Neutrophil (primary cell): ENCODE results near the gene CD28.

ENCODE experiments used
- H3K27ac ChIP-seq: fragments of 200-600 bp; sonication (generic); 2 replicates; pipeline ENCODE4 v1.5.1; 2016; ENCODE audit warnings: mild to moderate bottlenecking, moderate library complexity
- H3K27me3 ChIP-seq: fragments of 200-600 bp; sonication (generic); 2 replicates; pipeline ENCODE4 v1.6.0; 2016; ENCODE audit warnings: mild to moderate bottlenecking
- H3K36me3 ChIP-seq: fragments of 200-600 bp; sonication (generic); 2 replicates; pipeline ENCODE4 v1.5.1; 2017
- H3K4me1 ChIP-seq, 2 experiments: fragments of 200-600 bp in 1 of 2; sonication (generic) in 1 of 2; 1 replicate in 1 of 2; 2 replicates in 1 of 2; pipeline versions ENCODE4 v1.5.1 to v1.6.1; 2013 to 2016; ENCODE audit warnings: low read depth in 1 of 2, low read length in 1 of 2, mild to moderate bottlenecking in 1 of 2, moderate library complexity in 1 of 2; ENCODE audit not compliant: control insufficient read depth in 1 of 2, insufficient read depth in 1 of 2
- H3K4me3 ChIP-seq, 2 experiments: fragments of 200-600 bp in 1 of 2; sonication (generic) in 1 of 2; 1 replicate in 1 of 2; 2 replicates in 1 of 2; pipeline ENCODE4 v1.5.1; 2013 to 2016; ENCODE audit warnings: low read depth in 1 of 2, low read length in 1 of 2, mild to moderate bottlenecking in 1 of 2, moderate library complexity in 1 of 2
- H3K9me3 ChIP-seq: fragments of 200-600 bp; sonication (generic); 2 replicates; pipeline ENCODE4 v1.5.1; 2016
- CTCF ChIP-seq: fragments of 200-600 bp; sonication (generic); IDR thresholded peaks from 2 replicates; pipeline ENCODE4 v1.5.1; 2016; ENCODE audit warnings: antibody characterized with exemption

CD28 gene

GRCh38 chr2:203681978-203682377 lies 24.5 kb upstream of the CD28 start:
- Histone ChIP-seq H3K27me3 (no peaks in the 10 kb centered on the region), H3K27ac (no peak overlapping the region), H3K4me3 (no peak overlapping the region), H3K36me3 (no peaks in the 10 kb centered on the region), H3K9me3 (no peaks in the 10 kb centered on the region), H3K4me1 (no peaks in the 10 kb centered on the region)
- no peak for TF ChIP-seq CTCF

- H3K36me3 ChIP-seq: no peaks in the 10 kb centered on the region
- H3K27me3 ChIP-seq: no peaks in the 10 kb centered on the region
- no peak for TF ChIP-seq CTCF
- H3K27ac ChIP-seq: no peak overlapping the region
- no peak overlapping the region for H3K4me3 ChIP-seq
- H3K4me1 ChIP-seq: no peaks in the 10 kb centered on the region
- no peaks in the 10 kb centered on the region for H3K9me3 ChIP-seq
These were observed 23.7 kb upstream of the CD28 start for GRCh38 chr2:203682688-203683130.

- Histone ChIP-seq H3K27me3 (no peaks in the 10 kb centered on the region), H3K4me1 (no peaks in the 10 kb centered on the region), H3K36me3 (no peaks in the 10 kb centered on the region), H3K4me3 (no peak overlapping the region), H3K27ac (no peak overlapping the region), H3K9me3 (no peaks in the 10 kb centered on the region)
- TF ChIP-seq CTCF: no peak
These were observed 23.0 kb upstream of the CD28 start for GRCh38 chr2:203683421-203683820.

GRCh38 chr2:203683932-203684556 lies 22.4 kb upstream of the CD28 start:
- Histone ChIP-seq H3K27ac (no peak overlapping the region), H3K9me3 (no peaks in the 10 kb centered on the region), H3K36me3 (no peaks in the 10 kb centered on the region), H3K27me3 (no peaks in the 10 kb centered on the region), H3K4me3 (no peak overlapping the region), H3K4me1 (no peaks in the 10 kb centered on the region)
- no peak for TF ChIP-seq CTCF

- H3K9me3 ChIP-seq: no peaks in the 10 kb centered on the region
- H3K4me3 ChIP-seq: no peak overlapping the region
- no peak for TF ChIP-seq CTCF
- H3K4me1 ChIP-seq: no peaks in the 10 kb centered on the region
- H3K36me3 ChIP-seq: no peaks in the 10 kb centered on the region
- H3K27me3 ChIP-seq: no peaks in the 10 kb centered on the region
- no peak overlapping the region for H3K27ac ChIP-seq
These were observed 21.3 kb upstream of the CD28 start for GRCh38 chr2:203685081-203685621.
